Thymus (tissue), 11 donors: ENCODE measurements around the gene RGS12. TPM values are rescaled to one million over a fixed set of nuclear protein-coding genes. Genes with fewer than 3 reads are reported as not detected.

ENCODE experiments used
- DNase-seq, 9 donors: peaks; one replicate each; pipeline ENCODE4 v3.0.0-alpha.2; 2013; ENCODE audit warnings: low spot score in 9 of 9, low read depth in 6 of 9, missing footprints in 1 of 9
- H3K27ac ChIP-seq, 2 donors: one replicate each; pipeline ENCODE4 v1.5.1; 2013; ENCODE audit warnings: control low read depth in 1 of 2, low read depth in 1 of 2, low read length in 1 of 2, mild to moderate bottlenecking in 1 of 2, moderate library complexity in 1 of 2
- H3K27me3 ChIP-seq, 2 donors: one replicate each; pipeline ENCODE4 v1.5.1; 2013; ENCODE audit warnings: low read length in 1 of 2; ENCODE audit not compliant: control insufficient read depth in 2 of 2, insufficient read depth in 1 of 2
- H3K36me3 ChIP-seq, 2 donors: one replicate each; pipeline ENCODE4 v1.5.1; 2013; ENCODE audit warnings: low read length in 1 of 2, mild to moderate bottlenecking in 1 of 2, moderate library complexity in 1 of 2; ENCODE audit not compliant: control insufficient read depth in 2 of 2, insufficient read depth in 2 of 2
- H3K4me1 ChIP-seq, 2 donors: one replicate each; pipeline ENCODE4 v1.5.1; 2013; ENCODE audit warnings: low read length in 2 of 2; ENCODE audit not compliant: control insufficient read depth in 2 of 2, insufficient read depth in 2 of 2
- H3K4me3 ChIP-seq, 2 donors: one replicate each; pipeline ENCODE4 v1.5.1; 2013; ENCODE audit warnings: low read length in 2 of 2, control low read depth in 1 of 2, mild to moderate bottlenecking in 1 of 2
- H3K9me3 ChIP-seq, 2 donors: one replicate each; pipeline ENCODE4 v1.5.1; 2013; ENCODE audit warnings: low read length in 1 of 2, mild to moderate bottlenecking in 1 of 2; ENCODE audit not compliant: control insufficient read depth in 2 of 2, insufficient read depth in 1 of 2
- WGBS: extraction: QIAGEN DNeasy Blood & Tissue Kit; methylation state at CpG from one replicate; pipeline ENCODE4 v1.1.7; 2013; 5-methylcytosine and 5-hydroxymethylcytosine counted together
- polyA plus RNA-seq: library from polyadenylated mRNA; stranded (reverse); fragments of 200-250 nt; gene quantifications from one replicate; pipeline ENCODE4 v1.2.3, GENCODE V29; 2013
- total RNA-seq: library from RNA; stranded (reverse); fragments of 120-200 nt; gene quantifications from one replicate; pipeline ENCODE4 v1.2.4, GENCODE V29; 2013
- donor health status: healthy.

RGS12 gene
- total and polyA plus RNA-seq, 2 donors, result 13.0 to 30.4 TPM

GRCh38 chr4:3252831-3253641 is 39.8 kb upstream of the RGS12 start:
- H3K36me3 ChIP-seq, result no peaks in the 10 kb centered on the region
- no peak overlapping the region for H3K4me3 ChIP-seq
- H3K9me3 ChIP-seq, result no peaks in the 10 kb centered on the region
- no peak for DNase-seq
- no peak overlapping the region for H3K27ac ChIP-seq
- 95% methylated on average over 38 of the region's 38 CpGs for WGBS
- no peaks in the 10 kb centered on the region for H3K4me1 ChIP-seq
- H3K27me3 ChIP-seq, result no peaks in the 10 kb centered on the region

- Histone ChIP-seq H3K4me1 (no peaks in the 10 kb centered on the region), H3K9me3 (no peaks in the 10 kb centered on the region), H3K27ac (no peak overlapping the region), H3K4me3 (no peak overlapping the region), H3K27me3 (no peaks in the 10 kb centered on the region), H3K36me3 (no peaks in the 10 kb centered on the region)
- 97% methylated on average over 13 of the region's 13 CpGs for WGBS
- no peak for DNase-seq
These were observed 39.0 kb upstream of the RGS12 start for GRCh38 chr4:3253808-3254207.

- WGBS, result 93% methylated on average over 14 of the region's 14 CpGs
- Histone ChIP-seq H3K4me1 (no peaks in the 10 kb centered on the region), H3K27me3 (no peaks in the 10 kb centered on the region), H3K36me3 (no peaks in the 10 kb centered on the region), H3K4me3 (no peak overlapping the region), H3K27ac (no peak overlapping the region), H3K9me3 (no peaks in the 10 kb centered on the region)
- DNase-seq, result no peak
These were observed 38.3 kb upstream of the RGS12 start for GRCh38 chr4:3254302-3255131.

GRCh38 chr4:3255611-3256186 is 37.1 kb upstream of the RGS12 start:
- DNase-seq, result no peak
- WGBS, result 98% methylated on average over 36 of the region's 36 CpGs
- H3K36me3 ChIP-seq, result no peaks in the 10 kb centered on the region
- no peak overlapping the region for H3K4me3 ChIP-seq
- H3K9me3 ChIP-seq, result no peaks in the 10 kb centered on the region
- H3K27ac ChIP-seq, result no peak overlapping the region
- no peaks in the 10 kb centered on the region for H3K4me1 ChIP-seq
- H3K27me3 ChIP-seq, result no peaks in the 10 kb centered on the region

- Histone ChIP-seq H3K27me3 (no peaks in the 10 kb centered on the region), H3K9me3 (no peaks in the 10 kb centered on the region), H3K36me3 (no peaks in the 10 kb centered on the region), H3K4me1 (no peaks in the 10 kb centered on the region), H3K27ac (no peak overlapping the region), H3K4me3 (no peak overlapping the region)
- WGBS, result 96% methylated on average over 21 of the region's 21 CpGs
- DNase-seq, result no peak
These were observed 36.4 kb upstream of the RGS12 start for GRCh38 chr4:3256230-3257102.

GRCh38 chr4:3257103-3257555 is 35.7 kb upstream of the RGS12 start:
- Histone ChIP-seq H3K4me1 (no peaks in the 10 kb centered on the region), H3K27ac (no peak overlapping the region), H3K4me3 (no peak overlapping the region), H3K9me3 (no peaks in the 10 kb centered on the region), H3K27me3 (peaks cover 0 to under 1% of the 10 kb centered on the region in 2 donors), H3K36me3 (no peaks in the 10 kb centered on the region)
- WGBS, result 96% methylated on average over 9 of the region's 9 CpGs
- DNase-seq, result no peak

GRCh38 chr4:3257556-3258482 is 35.0 kb upstream of the RGS12 start:
- H3K9me3 ChIP-seq, result no peaks in the 10 kb centered on the region
- no peaks in the 10 kb centered on the region for H3K4me1 ChIP-seq
- DNase-seq, result no peak
- H3K27ac ChIP-seq, result no peak overlapping the region
- H3K4me3 ChIP-seq, result no peak overlapping the region
- peaks cover 0 to 3% of the 10 kb centered on the region in 2 donors for H3K27me3 ChIP-seq
- WGBS, result 95% methylated on average over 29 of the region's 29 CpGs
- no peaks in the 10 kb centered on the region for H3K36me3 ChIP-seq
